HEK293T (cell line): ENCODE results near the gene RABL2B.

Experiments
- ARNT ChIP-seq: fragments of 450-650 bp; IDR thresholded peaks from 2 replicates; pipeline ENCODE4 v1.6.1; 2017; ENCODE audit warnings: mild to moderate bottlenecking
- BHLHE40 ChIP-seq: fragments of 450-650 bp; IDR thresholded peaks from 2 replicates; pipeline ENCODE4 v1.6.1; 2016; ENCODE audit warnings: mild to moderate bottlenecking, moderate library complexity, borderline replicate concordance
- FOXA1 ChIP-seq: fragments of 450-650 bp; IDR thresholded peaks from 2 replicates; pipeline ENCODE4 v1.6.1; 2016; ENCODE audit warnings: mild to moderate bottlenecking
- FOXK2 ChIP-seq: fragments of 450-650 bp; IDR thresholded peaks from 2 replicates; pipeline ENCODE4 v1.6.1; 2016; ENCODE audit warnings: mild to moderate bottlenecking
- FOXM1 ChIP-seq: fragments of 450-650 bp; IDR thresholded peaks from 2 replicates; pipeline ENCODE4 v1.6.1; 2017; ENCODE audit warnings: mild to moderate bottlenecking, borderline replicate concordance
- L3MBTL2 ChIP-seq: fragments of 450-650 bp; conservative IDR thresholded peaks from 2 replicates; pipeline ENCODE4 v1.6.1; 2016; ENCODE audit warnings: mild to moderate bottlenecking
- LEF1 ChIP-seq: fragments of 450-650 bp; IDR thresholded peaks from 2 replicates; pipeline ENCODE4 v1.6.1; 2017; ENCODE audit warnings: mild to moderate bottlenecking, borderline replicate concordance
- NFRKB ChIP-seq: fragments of 450-650 bp; IDR thresholded peaks from 2 replicates; pipeline ENCODE4 v1.6.1; 2016; ENCODE audit warnings: mild to moderate bottlenecking, moderate library complexity
- SP1 ChIP-seq: fragments of 450-650 bp; IDR thresholded peaks from 2 replicates; pipeline ENCODE4 v1.6.1; 2017
- TARDBP ChIP-seq: fragments of 450-650 bp; IDR thresholded peaks from 2 replicates; pipeline ENCODE4 v1.6.1; 2016
- ZNF384 ChIP-seq: fragments of 450-650 bp; IDR thresholded peaks from 2 replicates; pipeline ENCODE4 v1.6.1; 2016

- TF ChIP-seq FOXM1 (no peak), FOXA1 (no peak), NFRKB (no peak), BHLHE40 (no peak), ZNF384 (no peak), TARDBP (no peak), ARNT (no peak), FOXK2 (no peak), SP1 (no peak), LEF1 (no peak), L3MBTL2 (no peak)
Observed at GRCh38 chr22:50733521-50734342, 49.7 kb downstream of the RABL2B start.
